Measurements from ENCODE around the gene SH2D3A.

SH2D3A gene

GRCh38 chr19:6723738-6724137 lies 43.5 kb downstream of the SH2D3A start:
- no peak for DNase-seq (ENCODE audit: low read depth in 4 of 4, low spot score in 1 of 4)

- no peak for DNase-seq (ENCODE audit: low read depth in 4 of 4, low spot score in 1 of 4)
Observed at GRCh38 chr19:6723108-6723618, 44.1 kb downstream of the SH2D3A start.

GRCh38 chr19:6721773-6722172 lies 45.5 kb downstream of the SH2D3A start:
- DNase-seq (ENCODE audit: low read depth in 4 of 4, low spot score in 1 of 4), result no peak

- DNase-seq (ENCODE audit: low read depth in 4 of 4, low spot score in 1 of 4), result no peak
Observed at GRCh38 chr19:6721138-6721474, 46.1 kb downstream of the SH2D3A start.

- DNase-seq (ENCODE audit: low read depth in 4 of 4, low spot score in 1 of 4), result no peak
Observed at GRCh38 chr19:6720369-6721137, 46.7 kb downstream of the SH2D3A start, which contains the start of gene C3. TSS of gene C3 (minus strand) at chr19:6720650. CDS start at chr19:6720589, 61 bp downstream.

- no peak for DNase-seq (ENCODE audit: low read depth in 4 of 4, low spot score in 1 of 4)
Observed at GRCh38 chr19:6719992-6720368, 47.3 kb downstream of the SH2D3A start.

GRCh38 chr19:6719540-6719861 lies 47.7 kb downstream of the SH2D3A start:
- DNase-seq (ENCODE audit: low read depth in 4 of 4, low spot score in 1 of 4), result no peak

GRCh38 chr19:6718741-6719539 lies 48.3 kb downstream of the SH2D3A start:
- no peak for DNase-seq (ENCODE audit: low read depth in 4 of 4, low spot score in 1 of 4)

GRCh38 chr19:6718111-6718740 lies 49.0 kb downstream of the SH2D3A start:
- no peak for DNase-seq (ENCODE audit: low read depth in 4 of 4, low spot score in 1 of 4)

GRCh38 chr19:6717441-6717971 lies 49.7 kb downstream of the SH2D3A start:
- no peak for DNase-seq (ENCODE audit: low read depth in 4 of 4, low spot score in 1 of 4)

- no peak for DNase-seq (ENCODE audit: low read depth in 4 of 4, low spot score in 1 of 4)
Observed at GRCh38 chr19:6717036-6717435, 50.2 kb downstream of the SH2D3A start.

GRCh38 chr19:6716610-6716970 lies 50.6 kb downstream of the SH2D3A start:
- DNase-seq (ENCODE audit: low read depth in 4 of 4, low spot score in 1 of 4), result no peak

GRCh38 chr19:6714749-6715555 lies 52.3 kb downstream of the SH2D3A start:
- no peak for DNase-seq (ENCODE audit: low read depth in 4 of 4, low spot score in 1 of 4)

GRCh38 chr19:6713773-6714692 lies 53.2 kb downstream of the SH2D3A start:
- no peak for DNase-seq (ENCODE audit: low read depth in 4 of 4, low spot score in 1 of 4)

- no peak for DNase-seq (ENCODE audit: low read depth in 4 of 4, low spot score in 1 of 4)
Observed at GRCh38 chr19:6712692-6713670, 54.3 kb downstream of the SH2D3A start.

- no peak for DNase-seq (ENCODE audit: low read depth in 4 of 4, low spot score in 1 of 4)
Observed at GRCh38 chr19:6712231-6712630, 55.0 kb downstream of the SH2D3A start.

GRCh38 chr19:6711605-6712004 lies 55.6 kb downstream of the SH2D3A start:
- no peak for DNase-seq (ENCODE audit: low read depth in 4 of 4, low spot score in 1 of 4)

GRCh38 chr19:6711078-6711361 lies 56.2 kb downstream of the SH2D3A start:
- DNase-seq (ENCODE audit: low read depth in 4 of 4, low spot score in 1 of 4), result no peak

All from stimulated activated CD4-positive, alpha-beta T cell treated with anti-CD3 and anti-CD28 coated beads, Interleukin-1b, Interleukin-23, amount 100 ng/mL, for 24 hours (primary cell).